NCI-H345 (cell line): ENCODE results near the gene MVB12A.

ENCODE experiments used
- DNase-seq: peaks from one replicate; lab custom pipeline; 2025; lab: John Stamatoyannopoulos, UW

Gene MVB12A

DNA sequence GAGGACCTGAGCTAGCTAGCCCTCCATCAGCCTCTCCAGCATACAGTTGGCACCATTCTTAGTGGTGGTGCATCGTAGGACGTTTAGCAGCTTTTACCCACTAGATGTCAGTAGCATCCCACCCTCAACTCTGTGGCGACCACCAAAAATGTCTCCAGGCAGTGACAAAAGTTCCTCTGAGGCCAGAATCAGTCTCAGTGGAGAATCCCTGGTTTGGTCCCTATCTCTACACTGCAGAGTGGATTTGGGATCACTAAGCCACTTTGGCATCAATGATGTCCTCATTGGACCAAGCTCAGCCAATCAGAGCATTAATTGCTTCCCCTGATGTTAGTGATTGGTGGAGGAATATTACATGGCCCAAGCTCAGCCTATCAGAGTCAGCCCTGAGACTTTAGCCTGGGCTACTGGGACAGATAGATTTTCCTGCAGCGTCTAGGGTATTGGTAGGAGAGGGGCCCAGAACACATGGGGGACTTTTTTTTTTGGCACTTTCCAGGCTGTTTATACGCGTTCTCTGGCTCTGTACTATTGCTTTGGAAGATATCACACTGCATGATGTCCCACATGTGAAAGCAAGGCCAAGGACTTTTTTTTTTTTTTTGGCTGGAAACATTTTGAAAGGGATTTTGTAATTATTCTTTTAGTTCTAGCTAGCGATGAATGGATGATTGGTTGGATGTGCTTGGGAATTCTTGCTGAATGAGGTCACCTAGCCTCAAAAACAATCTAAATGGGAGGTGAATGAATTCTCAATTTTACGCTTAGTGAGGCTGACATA, 21.6 kb downstream of the MVB12A start:
- DNase-seq, result no peak

DNA sequence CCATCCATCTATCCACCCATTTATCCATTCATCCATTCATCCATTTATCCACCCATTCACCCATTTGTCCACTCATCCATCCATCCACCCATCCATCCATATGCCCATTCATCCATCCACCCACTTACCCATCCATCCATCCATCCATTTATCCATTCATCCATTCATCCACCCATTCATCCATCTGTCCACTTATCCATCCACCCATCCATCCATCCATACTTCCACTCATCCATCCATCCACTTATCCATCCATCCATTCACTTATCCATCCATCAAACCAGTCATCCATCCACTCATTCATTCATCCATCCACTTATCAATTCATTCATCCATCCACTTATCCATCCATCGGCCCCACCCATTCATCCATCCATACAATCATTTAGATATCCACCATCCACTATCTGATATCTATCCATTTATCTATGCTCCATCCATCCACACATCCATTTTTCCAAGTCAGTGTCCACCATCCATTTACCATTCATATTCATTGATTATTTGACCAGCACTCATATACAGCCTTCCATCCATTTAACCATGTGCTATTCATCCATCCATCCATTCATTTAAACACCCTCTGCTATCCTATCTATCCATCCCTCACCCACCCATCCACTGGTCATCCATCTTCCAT, 25.8 kb downstream of the MVB12A start:
- no peak for DNase-seq

DNA sequence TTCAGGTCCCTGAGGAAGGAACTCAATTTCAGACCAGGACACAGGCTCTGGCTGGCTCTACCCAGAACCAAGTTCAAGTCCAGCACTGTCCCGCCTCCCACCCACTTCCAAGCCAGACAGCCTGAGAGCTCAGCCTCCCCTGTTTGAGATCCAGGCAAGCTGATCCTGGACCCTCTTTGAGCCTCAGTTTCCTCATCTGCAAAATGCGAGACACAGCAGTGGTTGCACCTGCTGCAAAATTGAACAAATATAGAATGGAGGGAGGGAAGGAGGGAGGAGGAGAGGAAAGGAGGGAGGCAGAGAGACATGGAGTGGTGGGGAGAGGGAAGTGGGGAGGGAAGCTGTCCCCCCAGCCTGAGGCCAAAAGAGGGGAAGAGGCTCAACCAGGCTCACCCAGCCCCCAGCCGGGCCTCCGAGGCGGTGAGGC, 27.9 kb downstream of the MVB12A start:
- no peak for DNase-seq

DNA sequence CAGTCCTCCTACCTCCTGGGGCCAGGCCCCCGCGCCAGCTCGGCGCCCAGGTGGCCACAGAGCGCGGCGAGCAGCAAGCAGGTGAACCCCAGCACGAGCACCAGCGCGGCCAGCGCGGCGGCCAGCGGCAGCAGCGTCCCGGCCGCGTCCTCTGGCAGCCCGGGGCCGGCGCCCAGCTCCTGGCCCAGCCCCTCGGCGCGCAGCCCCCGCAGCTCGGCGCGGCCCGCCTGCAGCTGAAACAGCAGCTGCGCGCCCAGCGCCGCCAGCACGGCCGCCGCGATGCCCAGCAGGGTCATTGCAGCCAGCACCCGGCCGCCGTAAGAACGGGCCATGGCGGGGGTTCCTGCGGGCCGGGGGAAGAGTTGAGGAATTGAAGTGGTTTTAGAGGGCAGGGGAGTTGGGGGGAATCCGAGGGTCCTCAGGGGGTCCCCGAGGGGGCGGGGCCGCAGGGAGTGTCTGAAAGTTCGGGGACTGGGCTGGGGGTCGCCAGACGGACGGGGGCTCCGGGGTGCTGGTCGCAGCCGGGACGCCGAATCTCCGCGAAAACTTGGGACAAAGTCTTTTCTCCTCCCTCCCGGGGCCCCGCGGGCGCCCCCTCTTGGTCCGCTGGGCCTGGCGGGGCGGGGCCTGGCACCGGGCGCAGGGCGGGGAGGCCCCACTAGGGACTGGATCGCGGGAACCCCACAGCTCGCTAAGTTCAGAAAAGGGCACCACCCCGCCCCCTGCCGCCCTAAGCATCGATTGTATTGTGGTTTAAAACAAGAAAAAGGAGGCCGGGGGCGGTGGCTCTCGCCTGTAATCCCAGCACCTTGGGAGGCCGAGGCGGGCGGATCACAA, 28.5 kb downstream of the MVB12A start, which contains the start of gene TMEM221:
Gene TMEM221, minus strand, starts transcription at position 538 of the 837 bp plus-strand sequence. Its CDS starts 206 bp downstream, at position 332.
- no peak for DNase-seq

DNA sequence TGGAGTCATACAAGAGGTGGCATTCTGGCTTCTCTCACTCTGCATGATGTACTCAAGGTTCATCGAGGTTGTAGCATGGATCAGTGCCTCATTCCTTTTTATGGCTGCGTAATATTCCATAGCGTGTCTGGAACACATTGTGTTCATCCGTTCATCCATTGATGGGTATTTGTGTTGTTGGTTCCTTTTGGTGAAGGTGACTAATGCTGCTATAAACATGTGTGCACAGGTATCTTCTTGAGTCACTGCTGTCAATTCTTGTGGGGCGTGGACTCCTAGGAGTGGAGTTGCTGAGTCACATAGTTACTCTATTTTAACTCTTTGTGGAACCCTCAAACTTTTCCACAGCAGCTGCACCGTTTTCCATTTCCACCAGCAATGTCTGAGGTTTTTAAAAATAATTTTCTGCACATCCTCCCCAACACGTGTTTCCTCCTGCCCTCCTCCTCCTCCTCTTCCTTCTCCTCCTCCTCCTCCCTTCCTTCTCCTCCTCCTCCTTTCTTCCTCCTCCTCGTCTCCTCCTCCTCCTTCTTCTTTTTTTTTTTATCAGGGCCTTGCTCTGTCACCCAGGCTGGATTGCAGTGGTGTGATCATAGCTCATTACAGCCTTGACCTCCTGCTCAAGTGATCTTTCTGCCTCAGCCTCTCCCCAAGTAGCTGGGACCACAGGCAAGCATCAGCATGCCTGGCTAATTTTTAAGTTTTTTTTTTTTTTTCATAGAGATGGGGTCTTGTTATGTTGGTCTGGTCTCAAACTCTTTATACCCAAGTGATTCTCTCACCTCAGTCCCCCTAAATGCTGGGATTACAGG, 30.6 kb downstream of the MVB12A start:
- no peak for DNase-seq

DNA sequence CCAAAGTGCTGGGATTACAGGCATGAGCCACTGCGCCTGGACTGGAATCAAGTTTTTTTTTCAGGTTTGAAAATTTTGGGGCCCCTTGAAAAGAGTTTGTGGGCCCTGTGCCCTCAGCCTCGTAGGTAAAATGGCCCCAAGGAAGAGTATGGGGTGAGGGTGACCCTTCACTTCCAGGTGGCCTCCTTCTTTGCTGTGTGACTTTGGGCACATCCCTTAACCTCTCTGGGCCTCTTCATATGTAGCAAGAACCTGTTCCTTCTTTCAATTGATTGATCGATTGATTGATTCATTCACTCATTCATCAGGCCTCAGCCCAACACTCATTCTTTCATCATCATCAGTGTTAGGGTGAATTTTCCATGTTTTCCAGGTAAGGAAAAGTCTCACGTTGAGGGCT, 32.0 kb downstream of the MVB12A start:
- DNase-seq, result no peak

DNA sequence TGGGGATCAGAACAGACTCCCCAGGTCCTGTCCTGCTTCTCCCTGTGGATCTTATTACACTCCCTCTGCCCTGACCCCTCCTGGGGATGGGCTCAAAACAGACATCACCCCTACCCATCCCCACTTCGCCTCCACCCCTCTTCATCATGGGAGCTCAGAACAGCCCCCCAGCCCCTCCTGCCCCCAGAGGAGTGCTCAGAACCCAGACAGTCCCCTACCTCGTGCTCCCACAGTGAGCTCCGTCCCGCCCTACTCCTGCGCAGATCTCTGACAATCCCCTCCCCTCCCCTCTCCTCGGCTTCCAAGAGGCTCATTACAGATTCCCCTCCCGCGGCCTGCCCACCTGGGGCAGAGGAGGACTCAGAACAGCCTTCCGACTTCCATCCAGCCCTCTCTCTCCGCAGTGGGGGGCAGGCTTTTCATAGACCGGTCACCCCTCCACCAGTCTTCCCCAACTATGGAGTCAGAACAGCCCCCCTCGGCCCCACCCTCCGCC, 34.8 kb downstream of the MVB12A start:
- no peak for DNase-seq

DNA sequence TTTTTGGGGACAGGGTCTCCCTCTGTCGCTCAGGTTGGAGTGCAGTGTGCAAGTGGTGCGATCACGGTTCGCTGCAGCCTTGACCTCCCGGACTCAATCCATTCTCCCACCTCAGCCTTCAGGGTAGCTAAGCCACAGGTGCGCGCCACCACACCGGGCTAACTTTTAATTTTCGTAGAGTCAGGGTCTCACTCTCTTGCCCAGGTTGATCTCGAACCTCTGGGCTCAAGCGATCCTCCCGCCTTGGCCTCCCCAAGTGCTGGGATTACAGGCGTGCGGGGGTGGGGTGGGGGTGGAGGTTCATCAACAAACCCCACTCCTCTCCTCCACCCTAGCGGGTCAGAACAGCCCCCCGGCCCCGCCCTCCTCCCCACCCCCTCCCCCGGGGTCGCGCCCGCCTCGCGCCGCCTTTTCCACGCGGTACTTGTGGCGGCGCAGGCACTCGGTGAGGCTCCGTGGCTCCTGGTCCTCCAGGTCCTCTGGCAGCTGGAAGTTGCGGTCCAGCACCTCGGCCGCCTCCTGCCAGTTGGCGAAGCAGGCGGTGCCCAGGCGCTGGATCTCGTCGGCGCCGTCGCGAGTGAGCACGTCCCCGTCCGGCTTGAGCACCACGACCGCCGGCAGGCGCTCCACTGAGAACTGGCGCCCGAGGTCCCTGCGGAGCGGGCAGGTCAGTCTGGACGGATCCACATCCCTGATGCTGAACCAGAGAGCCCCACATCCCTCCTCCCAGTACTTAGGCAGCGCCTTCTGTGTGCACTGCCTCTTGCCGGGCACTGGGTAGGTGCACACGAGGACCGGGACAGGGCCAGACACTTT, 35.7 kb downstream of the MVB12A start:
- no peak for DNase-seq

- no peak for DNase-seq
Observed at GRCh38 chr19:17456127-17456526, 36.3 kb downstream of the MVB12A start.

- DNase-seq, result no peak
Observed at GRCh38 chr19:17457616-17458015, 37.8 kb downstream of the MVB12A start.

GRCh38 chr19:17458970-17459369, 39.1 kb downstream of the MVB12A start:
- no peak for DNase-seq

DNA sequence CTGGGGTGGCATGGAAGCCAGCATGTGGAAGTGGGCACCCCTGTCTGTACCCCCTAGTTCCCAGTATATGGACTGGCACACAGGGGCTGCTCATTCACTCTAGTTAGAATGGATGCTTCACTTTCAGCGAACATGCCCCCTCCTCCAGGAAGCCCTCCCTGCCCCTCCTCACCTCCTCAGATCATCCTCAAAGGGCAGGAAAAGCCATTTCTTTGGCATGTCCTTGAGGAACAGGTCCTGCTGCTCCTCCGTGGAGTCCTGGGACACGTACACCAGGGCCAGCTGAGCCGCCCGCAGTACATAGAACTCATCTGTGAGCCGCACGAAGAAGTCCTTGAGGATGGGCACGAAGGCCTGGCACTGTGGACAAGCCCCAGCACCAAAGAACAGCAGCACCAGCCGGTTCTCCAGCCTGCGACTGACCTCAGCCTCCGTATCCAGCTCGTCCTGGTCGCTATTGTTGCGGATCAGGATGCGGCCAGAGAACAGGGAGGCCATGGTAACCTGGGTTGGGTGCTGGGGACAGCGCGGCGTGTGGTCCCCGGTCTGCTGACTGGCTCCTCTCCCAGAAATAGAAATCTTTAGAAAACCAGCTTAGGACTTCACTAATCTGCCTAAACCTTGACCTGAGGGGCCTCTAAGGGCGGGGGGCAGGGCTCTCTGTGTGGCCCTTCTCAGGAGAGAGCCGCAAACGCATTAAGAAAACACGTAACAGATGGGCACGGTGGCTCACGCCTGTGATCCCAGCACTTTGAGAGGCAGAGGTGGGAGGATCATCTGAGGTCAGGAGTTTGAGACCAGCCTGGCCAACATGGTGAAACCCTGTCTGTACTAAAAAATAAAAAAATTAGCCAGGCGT, 40.8 kb downstream of the MVB12A start, which contains the start of gene NXNL1:
Gene NXNL1, minus strand, starts transcription at position 555 of the 859 bp plus-strand sequence. Its CDS starts 57 bp downstream, at position 498.
- no peak for DNase-seq

GRCh38 chr19:17466487-17466850, 46.6 kb downstream of the MVB12A start:
- no peak for DNase-seq

GRCh38 chr19:17467471-17468301, 47.8 kb downstream of the MVB12A start:
- DNase-seq, result no peak

- DNase-seq, result no peak
Observed at GRCh38 chr19:17468302-17469091, 48.6 kb downstream of the MVB12A start.

DNA sequence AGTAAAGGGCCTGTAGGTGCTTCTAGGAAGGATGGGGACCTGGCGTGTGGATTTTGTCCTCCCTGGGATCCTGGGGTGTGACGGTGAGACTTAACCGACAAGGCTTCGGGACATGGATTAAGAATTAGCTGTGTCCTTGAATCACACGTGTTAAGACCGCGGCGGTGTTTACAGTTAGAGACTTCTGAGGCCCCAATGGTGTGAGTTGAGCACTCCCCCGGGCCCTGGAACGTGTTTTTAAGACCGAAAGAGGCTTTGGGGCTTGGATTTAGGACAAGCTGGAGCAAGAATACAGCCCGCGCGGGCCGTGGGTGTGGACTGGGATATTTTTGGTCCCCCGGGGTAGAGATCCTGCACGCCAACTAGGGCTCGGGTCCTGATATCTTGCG, 49.2 kb downstream of the MVB12A start:
- DNase-seq, result no peak

GRCh38 chr19:17469481-17470067, 49.7 kb downstream of the MVB12A start:
- peak; percentile 90 for DNase-seq
